Measurements from ENCODE around the gene USP48.
"Not testable (repeated sequence)": the region's sequence is repeated elsewhere in the genome, so short reads cannot be mapped to it uniquely, and the experiment has no call there.

Gene USP48

DNA sequence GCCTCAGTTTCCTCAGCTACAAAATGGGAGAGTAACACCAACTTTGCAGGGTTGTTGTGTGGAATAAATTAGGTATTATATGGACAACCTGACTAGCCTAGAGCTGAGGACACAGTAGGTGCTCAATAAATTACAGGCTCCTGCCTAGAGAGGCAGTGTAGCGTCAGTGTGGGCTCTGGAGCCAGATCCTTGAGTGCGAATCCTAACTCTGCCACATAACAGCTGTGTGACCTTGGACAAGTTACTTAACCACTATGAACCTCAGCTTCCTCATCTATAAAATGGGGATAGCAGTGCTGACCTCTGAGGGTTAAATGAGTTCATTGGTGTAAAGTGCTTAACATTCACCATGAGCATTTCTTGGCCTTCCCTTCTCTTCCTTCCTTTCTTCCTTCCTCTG is 146.9 kb downstream of the USP48 start:
- DNase-seq (ENCODE audit: low spot score) = no peak

DNA sequence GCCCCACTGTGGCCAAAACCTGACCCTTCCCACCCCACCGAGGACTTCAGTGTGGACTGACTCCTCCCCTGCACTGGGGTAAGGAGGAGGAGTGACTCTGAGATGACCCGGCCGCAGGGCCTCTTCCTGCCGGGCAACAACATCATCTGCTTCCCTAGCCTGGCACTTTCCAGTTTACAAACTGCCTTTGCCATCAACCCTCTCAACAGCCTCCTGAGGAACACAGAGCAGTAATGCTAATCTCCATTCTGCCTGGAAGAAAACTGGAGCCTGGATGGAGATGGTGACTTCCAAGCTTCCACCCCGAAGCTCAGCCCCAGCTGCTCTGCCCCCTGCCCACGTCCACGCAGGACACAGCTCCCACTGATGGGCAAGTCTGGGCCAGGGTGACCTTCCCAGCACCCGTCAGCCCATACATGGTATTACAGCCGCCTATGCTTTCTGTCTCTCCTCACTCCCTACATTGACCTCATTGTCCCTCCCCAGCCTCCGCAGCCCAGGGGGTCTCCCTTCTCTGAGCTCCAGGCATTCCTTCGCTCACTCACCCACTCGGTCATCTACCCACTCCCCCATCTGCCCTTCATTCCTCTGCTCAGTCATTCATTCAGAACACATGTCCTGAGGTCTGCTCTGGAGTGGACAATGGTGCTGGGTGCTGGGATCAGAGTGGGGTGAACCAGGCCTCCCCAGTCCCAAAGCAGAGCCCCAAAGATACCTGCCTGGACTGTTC is 148.0 kb downstream of the USP48 start:
- no peak for DNase-seq (ENCODE audit: low spot score)

DNA sequence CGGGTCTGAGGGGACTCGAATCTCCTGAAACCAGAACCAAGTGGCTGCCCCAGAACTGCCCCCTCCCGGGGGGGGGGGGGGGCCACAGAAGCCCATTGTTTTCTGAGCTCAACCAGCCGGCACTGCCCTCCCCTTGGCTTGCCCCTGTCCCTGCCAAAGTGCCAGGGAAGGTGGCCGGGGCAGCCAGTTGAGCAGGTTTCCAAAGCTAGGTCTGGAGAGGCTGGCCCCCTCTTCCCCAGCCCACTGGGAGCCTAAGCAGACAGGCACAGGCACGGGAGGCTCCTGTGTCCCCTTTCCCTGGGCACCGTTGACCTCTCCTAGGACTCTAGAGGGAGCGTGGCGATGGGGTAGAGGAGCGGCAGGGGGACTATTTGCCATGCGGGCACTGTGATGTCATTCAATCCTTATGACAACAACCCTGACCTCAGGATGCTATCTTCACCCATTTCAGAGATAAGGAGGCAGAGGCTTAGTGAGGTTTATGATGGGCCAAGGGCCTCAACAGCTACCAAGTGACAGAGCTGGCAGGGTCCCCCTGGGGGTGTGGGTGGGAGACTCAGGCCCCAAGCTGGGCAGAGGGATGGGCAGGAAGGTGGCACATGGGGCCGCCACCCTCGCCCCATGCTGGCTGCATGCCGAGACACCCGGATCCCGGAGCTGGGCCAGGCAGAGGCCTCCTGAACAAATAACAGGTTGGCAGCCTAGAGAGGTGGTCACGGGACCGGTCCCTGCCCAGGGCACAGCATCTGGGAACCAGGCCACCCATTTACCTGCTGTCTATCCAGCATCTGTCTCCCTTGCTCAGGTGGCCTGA is 148.8 kb downstream of the USP48 start:
- DNase-seq (ENCODE audit: low spot score) = no peak

DNA sequence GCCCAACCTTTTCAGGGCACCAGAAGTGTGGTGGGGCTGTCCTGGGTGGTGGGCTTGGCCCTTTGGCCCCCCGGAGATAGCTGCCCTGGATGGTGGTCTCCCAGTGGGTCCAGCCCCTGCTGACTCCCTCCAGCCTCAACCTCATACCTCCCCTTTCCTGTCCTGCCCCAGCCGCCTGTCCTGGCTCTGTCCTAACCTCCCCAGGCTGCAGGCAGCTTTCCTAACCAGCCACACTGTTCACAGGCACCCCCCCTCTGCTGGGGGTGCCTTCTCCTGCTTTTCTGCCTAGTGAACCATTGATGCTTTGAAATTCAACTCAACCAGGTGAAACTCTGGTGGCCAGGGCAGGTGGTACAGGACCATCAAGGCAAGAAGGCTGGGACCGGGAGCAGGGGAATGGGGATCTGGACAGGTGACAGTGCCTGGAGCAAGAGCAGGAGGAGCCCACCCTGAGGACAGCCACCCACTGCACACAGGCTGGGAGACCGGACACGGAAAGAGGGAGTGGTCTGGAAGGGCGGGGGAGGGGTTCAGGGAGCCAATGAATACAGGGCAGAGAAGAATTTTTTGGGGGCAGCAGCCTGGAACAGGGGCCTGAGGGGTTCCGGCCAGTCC is 149.7 kb downstream of the USP48 start:
- no peak for DNase-seq (ENCODE audit: low spot score)

DNA sequence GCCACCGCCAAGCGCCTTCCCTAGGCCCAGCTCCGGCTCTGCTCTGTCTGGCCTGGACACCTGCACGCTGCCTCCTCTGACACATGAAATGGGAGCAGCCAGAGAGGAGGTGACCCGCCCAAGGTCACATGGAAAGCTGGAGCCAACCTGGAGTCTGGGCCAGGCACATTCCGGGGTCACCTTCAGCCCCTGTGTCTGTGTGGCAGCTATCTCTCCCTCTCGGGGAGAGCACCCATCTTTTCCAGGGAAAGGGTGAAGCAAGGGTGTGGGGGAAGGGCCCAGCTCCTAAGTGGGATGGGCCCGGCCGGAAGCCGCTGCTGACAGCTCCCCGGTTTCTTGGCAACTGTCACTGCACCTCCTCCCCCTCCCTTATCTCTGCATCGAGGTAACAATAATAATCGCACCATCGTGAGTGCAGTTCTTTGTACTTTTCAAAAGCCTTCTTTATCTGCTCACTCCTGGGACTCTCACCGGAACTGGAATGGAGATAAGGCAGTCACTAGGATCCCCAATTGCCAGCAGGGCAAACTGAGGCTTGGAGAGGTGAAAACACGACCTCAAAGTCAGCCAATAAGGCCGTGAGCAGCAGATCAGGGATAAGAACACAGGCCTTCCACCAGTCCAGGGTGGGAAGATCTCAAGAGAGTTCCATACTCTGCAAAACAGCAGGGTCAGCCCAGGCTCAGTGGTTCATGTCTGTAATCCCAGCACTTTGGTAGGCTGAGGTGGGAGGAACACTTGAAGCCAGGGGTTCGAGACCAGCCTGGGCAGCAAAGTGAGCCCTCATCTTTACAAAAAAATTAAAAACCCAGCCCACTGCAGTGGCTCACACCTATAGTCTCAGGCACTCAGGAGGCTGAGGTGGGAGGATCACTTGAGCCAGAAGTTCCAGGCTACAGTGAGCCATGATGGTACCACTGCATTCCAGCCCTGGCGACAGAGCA is 150.7 kb downstream of the USP48 start:
- no peak for DNase-seq (ENCODE audit: low spot score)

DNA sequence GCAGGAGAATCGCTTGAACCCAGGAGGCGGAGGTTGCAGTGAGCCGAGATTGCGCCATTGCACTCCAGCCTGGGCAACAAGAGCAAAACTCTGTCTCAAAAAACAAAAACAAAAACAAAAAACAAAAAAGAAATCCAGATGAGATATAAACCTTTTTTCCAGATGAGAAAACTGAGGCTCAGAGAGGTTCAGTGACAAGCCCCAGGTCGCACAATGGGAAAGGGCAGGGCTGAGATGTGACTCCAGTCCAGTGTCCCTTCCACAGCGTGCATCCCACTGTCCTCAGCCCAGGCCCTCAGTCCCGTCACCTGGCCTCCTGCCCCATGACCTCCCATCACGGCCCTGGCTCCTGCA is 151.4 kb downstream of the USP48 start:
- DNase-seq (ENCODE audit: low spot score) = not testable (repeated sequence)

DNA sequence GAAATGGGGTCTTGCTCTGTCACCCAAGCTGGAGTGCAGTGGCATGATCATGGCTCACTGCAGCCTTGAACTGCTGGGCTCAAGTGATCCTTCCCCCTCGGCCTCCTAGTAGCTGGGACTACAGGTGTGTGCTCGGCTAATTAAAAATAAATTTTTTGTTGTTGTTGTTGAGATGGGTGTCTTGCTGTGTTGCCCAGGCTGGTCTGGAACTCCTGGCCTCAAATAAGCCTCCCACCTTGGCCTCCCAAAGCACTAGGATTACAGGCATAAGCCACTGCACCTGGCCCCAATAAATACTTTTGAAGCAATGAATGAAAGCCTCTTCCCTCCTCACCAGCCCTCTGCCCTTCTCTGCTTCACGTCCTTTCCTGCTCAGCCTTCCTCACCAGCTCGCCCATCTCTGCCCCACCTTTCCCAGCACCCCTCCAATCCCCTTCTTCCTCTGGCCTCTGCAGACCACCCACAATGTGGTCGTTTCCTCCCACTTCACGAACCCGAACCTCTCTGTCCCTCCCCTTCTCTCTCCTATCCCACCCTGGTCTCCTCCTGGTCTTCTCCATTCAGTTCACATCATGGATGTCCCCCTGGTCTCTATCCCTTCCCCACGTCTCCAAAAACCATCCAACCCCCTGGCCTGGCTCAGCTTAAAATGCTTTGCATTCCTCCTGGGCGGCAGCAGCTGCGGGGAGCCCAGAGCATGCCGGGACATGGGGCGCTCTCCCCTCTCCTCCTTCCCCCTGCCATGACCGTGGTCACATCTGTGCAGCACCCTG is 152.2 kb downstream of the USP48 start:
- DNase-seq (ENCODE audit: low spot score) = no peak

DNA sequence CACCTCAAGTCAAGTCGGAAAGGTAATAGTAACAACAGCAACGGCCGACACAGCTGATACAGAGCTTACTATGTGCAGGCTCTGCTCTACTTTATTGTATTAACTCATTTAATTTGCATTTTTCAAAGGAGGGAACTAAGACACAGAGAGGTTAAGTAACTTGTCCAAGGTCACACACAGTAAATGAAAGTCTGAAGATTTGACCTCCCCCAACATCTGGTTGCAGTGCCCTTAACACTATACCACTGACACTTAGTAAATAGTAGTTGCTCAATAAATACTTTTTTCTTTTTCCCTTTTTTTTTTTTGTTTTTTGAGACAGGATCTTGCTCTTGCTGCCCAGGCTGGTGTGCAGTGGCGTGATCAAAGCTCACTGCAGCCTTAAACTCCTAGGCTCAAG is 153.0 kb downstream of the USP48 start:
- no peak for DNase-seq (ENCODE audit: low spot score)

DNA sequence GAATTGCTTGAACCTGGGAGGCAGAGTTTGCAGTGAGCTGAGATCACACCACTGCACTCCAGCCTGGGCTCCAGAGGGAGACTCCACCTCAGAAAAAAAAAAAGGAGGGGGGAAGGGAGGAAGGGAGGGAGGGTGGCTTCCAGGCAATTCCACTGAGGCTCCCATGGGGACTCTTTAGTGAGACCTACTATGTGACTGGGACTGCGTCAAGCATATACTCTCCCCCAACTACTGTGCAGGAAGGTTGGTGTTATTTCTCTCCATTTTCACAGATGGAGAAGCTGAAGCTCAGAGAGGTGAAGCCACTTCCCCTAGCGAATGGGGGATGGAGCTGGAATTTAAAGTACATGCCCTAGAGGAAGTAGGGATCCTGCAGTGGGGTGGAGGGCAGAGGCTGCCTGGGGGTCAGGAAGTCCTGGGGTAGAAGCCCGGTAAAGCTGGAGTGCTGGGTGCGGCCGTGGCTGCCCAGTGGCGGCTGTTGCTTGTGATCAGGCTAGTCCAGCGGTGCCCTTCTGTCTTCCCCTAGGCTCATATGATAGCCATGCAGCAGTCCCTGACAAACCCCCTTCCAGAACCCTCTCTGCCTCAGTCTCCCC is 154.1 kb downstream of the USP48 start:
- DNase-seq (ENCODE audit: low spot score) = no peak
